GDM1 (cell line): ENCODE measurements around the gene ATF6.
A peak's percentile ranks its signal among the peaks of the same experiment; 100 is the strongest.

ENCODE experiments used
- DNase-seq: peaks from one replicate; lab custom pipeline; 2025; lab: John Stamatoyannopoulos, UW

Gene ATF6

GRCh38 chr1:161834967-161835550 lies 68.9 kb downstream of the ATF6 start:
- no peak for DNase-seq

- peak; percentile 3 for DNase-seq
These were observed 69.9 kb downstream of the ATF6 start for GRCh38 chr1:161836018-161836417.

GRCh38 chr1:161838362-161838761 lies 72.2 kb downstream of the ATF6 start:
- no peak for DNase-seq

GRCh38 chr1:161838885-161839284 lies 72.8 kb downstream of the ATF6 start:
- no peak for DNase-seq

- no peak for DNase-seq
These were observed 73.5 kb downstream of the ATF6 start for GRCh38 chr1:161839591-161839990.

GRCh38 chr1:161840363-161840762 lies 74.2 kb downstream of the ATF6 start:
- no peak for DNase-seq

- peak; percentile 17 for DNase-seq
These were observed 77.0 kb downstream of the ATF6 start for GRCh38 chr1:161843156-161843555.

- no peak for DNase-seq
These were observed 78.6 kb downstream of the ATF6 start for GRCh38 chr1:161844696-161845095.

- DNase-seq: no peak
These were observed 82.6 kb downstream of the ATF6 start for GRCh38 chr1:161848676-161849075.

GRCh38 chr1:161849518-161849917 lies 83.4 kb downstream of the ATF6 start:
- no peak for DNase-seq

- DNase-seq: no peak
These were observed 89.1 kb downstream of the ATF6 start for GRCh38 chr1:161855260-161855659.

GRCh38 chr1:161858271-161858670 lies 92.2 kb downstream of the ATF6 start:
- no peak for DNase-seq

GRCh38 chr1:161863549-161863948 lies 97.4 kb downstream of the ATF6 start:
- DNase-seq: no peak

- DNase-seq: peak; percentile 9
These were observed 98.5 kb downstream of the ATF6 start for GRCh38 chr1:161864577-161864976.

GRCh38 chr1:161866241-161866640 lies 100.1 kb downstream of the ATF6 start:
- no peak for DNase-seq

- no peak for DNase-seq
These were observed 102.7 kb downstream of the ATF6 start for GRCh38 chr1:161868832-161869231.

GRCh38 chr1:161869291-161869690 lies 103.2 kb downstream of the ATF6 start:
- DNase-seq: no peak

GRCh38 chr1:161872506-161872905 lies 106.4 kb downstream of the ATF6 start:
- DNase-seq: no peak

- no peak for DNase-seq
These were observed 113.1 kb downstream of the ATF6 start for GRCh38 chr1:161879261-161879660.

- no peak for DNase-seq
These were observed 118.4 kb downstream of the ATF6 start for GRCh38 chr1:161884475-161884874.

- no peak for DNase-seq
These were observed 118.9 kb downstream of the ATF6 start for GRCh38 chr1:161885003-161885402.

- DNase-seq: no peak
These were observed 119.6 kb downstream of the ATF6 start for GRCh38 chr1:161885759-161886158.

- no peak for DNase-seq
These were observed 120.5 kb downstream of the ATF6 start for GRCh38 chr1:161886589-161886988.

- DNase-seq: no peak
These were observed 121.7 kb downstream of the ATF6 start for GRCh38 chr1:161887730-161888287.
